HepG2 (cell line): ENCODE data around the gene BCAS1. TPM values are rescaled to one million over a fixed set of nuclear protein-coding genes. Genes with fewer than 3 reads are reported as not detected.

ENCODE experiments used
- ATAC-seq: fragments of 200-7000 bp; cut with Tn5 transposase; 3 replicates; pipeline ENCODE4 v1.9.1; 2020; ENCODE audit warnings: mild to moderate bottlenecking, moderate library complexity
- BruUV-seq: library from RNA; stranded (reverse); fragments of 400-500 nt; replicated peaks from 2 replicates; lab custom pipeline; 2021; lab: Mats Ljungman, UMichigan
- CTCF ChIA-PET: fragments of 300-600 bp; formaldehyde crosslinking; extraction: SDS; loops from one replicate; lab custom pipeline; 2021; ENCODE audit warnings: low total read pairs, inconsistent platforms, low intra/inter-chr PET ratio; lab: Yijun Ruan, JAX
- POLR2A ChIA-PET: fragments of 350-600 bp; sonication (Branson Sonifier 250); formaldehyde crosslinking; loops from one replicate; lab custom pipeline; 2020; ENCODE audit warnings: antibody characterized with exemption, inconsistent platforms; lab: Yijun Ruan, JAX
- DNase-seq: peaks from one replicate; pipeline ENCODE4 v3.0.0-alpha.2; 2015; ENCODE audit warnings: low spot score
- FAIRE-seq: peaks from 3 replicates; lab custom pipeline; 2011; peaks lifted over from hg19 to GRCh38; lab: Jason Lieb, UNC
- H2AFZ ChIP-seq: one replicate; pipeline ENCODE4 v1.6.1; 2011; ENCODE audit warnings: low read length, inconsistent platforms
- H3K27ac ChIP-seq: fragments of 300-600 bp; 3 replicates; pipeline ENCODE4 v1.8.0; 2011; ENCODE audit warnings: mixed run types, mild to moderate bottlenecking, mixed read lengths, low read length, inconsistent platforms; ENCODE audit not compliant: insufficient read depth; ENCODE audit errors: extremely low read length
- H3K27me3 ChIP-seq, 2 experiments: fragments of 200-600 bp in 1 of 2; 2 replicates in 1 of 2; 3 replicates in 1 of 2; pipeline versions ENCODE4 v1.6.0 to v1.8.0; 2011; ENCODE audit warnings: low read length in 2 of 2, mild to moderate bottlenecking in 2 of 2, moderate library complexity in 2 of 2, inconsistent platforms in 1 of 2; ENCODE audit not compliant: insufficient read depth in 2 of 2, control insufficient read depth in 1 of 2
- H3K36me3 ChIP-seq, 2 experiments: fragments of 200-600 bp in 1 of 2; replicated peaks in 1 of 2; 2 replicates in 1 of 2; 3 replicates in 1 of 2; pipeline versions ENCODE4 v1.5.1 to v1.8.0; 2011; ENCODE audit warnings: low read length in 2 of 2, inconsistent platforms in 1 of 2; ENCODE audit not compliant: insufficient read depth in 2 of 2, control insufficient read depth in 1 of 2
- H3K4me1 ChIP-seq: 2 replicates; pipeline ENCODE4 v1.5.1; 2012; ENCODE audit warnings: low read length, inconsistent platforms; ENCODE audit not compliant: insufficient read depth
- H3K4me2 ChIP-seq: 2 replicates; pipeline ENCODE4 v1.6.0; 2011; ENCODE audit warnings: low read depth, low read length, inconsistent platforms
- H3K4me3 ChIP-seq, 3 experiments: fragments of 200-600 bp in 1 of 3; sonication (generic), shearing (Covaris generic) in 1 of 3; replicated peaks in 1 of 3; 2 replicates each; pipeline ENCODE4 v1.5.1; 2011 to 2016; ENCODE audit warnings: low read length in 3 of 3, inconsistent platforms in 2 of 3, low read depth in 2 of 3, mild to moderate bottlenecking in 2 of 3, control low read depth in 1 of 3, mixed read lengths in 1 of 3; ENCODE audit not compliant: insufficient read depth in 1 of 3
- H3K79me2 ChIP-seq: one replicate; pipeline ENCODE4 v1.6.1; 2011; ENCODE audit warnings: low read length, inconsistent platforms; ENCODE audit not compliant: insufficient read depth
- H3K9ac ChIP-seq: 2 replicates; pipeline ENCODE4 v1.6.0; 2011; ENCODE audit warnings: mild to moderate bottlenecking, low read depth, low read length, inconsistent platforms; ENCODE audit not compliant: insufficient read depth
- H3K9me3 ChIP-seq: 2 replicates; pipeline ENCODE4 v1.5.1; 2012; ENCODE audit warnings: mild to moderate bottlenecking, low read length
- H4K20me1 ChIP-seq: 2 replicates; pipeline ENCODE4 v1.6.0; 2011; ENCODE audit warnings: inconsistent platforms, mild to moderate bottlenecking, low read length, moderate library complexity; ENCODE audit not compliant: insufficient read depth
- ARNT ChIP-seq: fragments of 450-650 bp; IDR thresholded peaks from 2 replicates; pipeline ENCODE4 v1.6.1; 2017
- CREB3 ChIP-seq: sonication (generic); formaldehyde crosslinking; IDR thresholded peaks from 2 replicates; pipeline ENCODE4 v1.5.0; 2020; ENCODE audit warnings: missing genetic modification reagents
- GTF2F1 ChIP-seq: fragments of 150-350 bp; IDR thresholded peaks from 2 replicates; pipeline ENCODE4 v1.6.1; 2014; ENCODE audit warnings: low read length
- HOXA9 ChIP-seq: sonication (generic); formaldehyde crosslinking; IDR thresholded peaks from 2 replicates; pipeline ENCODE4 v1.8.1; 2022; ENCODE audit warnings: missing genetic modification reagents, mild to moderate bottlenecking, moderate library complexity, borderline replicate concordance
- TCF7 ChIP-seq: sonication (generic); IDR thresholded peaks from 2 replicates; pipeline ENCODE4 v1.6.1; 2016; ENCODE audit warnings: antibody characterized with exemption, low read depth
- ZSCAN31 ChIP-seq: sonication (generic); formaldehyde crosslinking; IDR thresholded peaks from 2 replicates; pipeline ENCODE4 v1.5.0; 2020; ENCODE audit warnings: low read depth, mild to moderate bottlenecking, missing genetic modification reagents
- WGBS: methylation state at CpG from one replicate; pipeline ENCODE4 v1.1.6; 2017; ENCODE audit warnings: low lambda C conversion rate; 5-methylcytosine and 5-hydroxymethylcytosine counted together
- in situ Hi-C: cut with HindIII; loops from 2 replicates; pipeline ENCODE4 v1.10.0; 2017; ENCODE audit warnings: low pct_unique_long_range_greater_than_20kb; ENCODE audit not compliant: extremely low pct_ligation_motif_present
- intact Hi-C: fragments of 100-400 bp; cut with micrococcal nuclease; formaldehyde crosslinking; loops from one replicate; pipeline ENCODE4 v1.10.0; 2022; ENCODE audit not compliant: unreplicated experiment
- polyA plus RNA-seq, 8 experiments: library from polyadenylated mRNA; depleted of rRNA in 3 of 8; stranded (reverse) in 7 of 8; unstranded in 1 of 8; fragments of >200 nt; fragmentation: Illumina TruSeq in 4 of 8; extraction: Trizol in 4 of 8; gene quantifications; 2 replicates each; pipeline versions ENCODE4 v1.2.1 to v1.2.3, GENCODE V29; 2011 to 2016; ENCODE audit warnings: low read depth in 4 of 8, missing spikeins in 1 of 8, mixed read lengths in 1 of 8; ENCODE audit not compliant: insufficient read depth in 1 of 8
- total RNA-seq, 5 experiments: library from RNA; depleted of rRNA; stranded (reverse); fragments of >200 nt; fragmentation: Illumina TruSeq; extraction: Trizol; gene quantifications; 2 replicates each; pipeline ENCODE4 v1.2.3, GENCODE V29; 2016; ENCODE audit warnings: low read depth in 1 of 5

BCAS1 gene
- total and polyA plus RNA-seq, 2 of the 13 experiments (the other 11 are each of a cell fraction or from before 2014, with no cell fraction given) = 0.55 to 0.91 TPM

- TF ChIP-seq GTF2F1 (no peak), TCF7 (no peak)
These were observed 85.8 kb downstream of the BCAS1 start (continued) for GRCh38 chr20:53984356-53985149.

- no peaks in the 10 kb centered on the region for H3K79me2 ChIP-seq
- no peaks in the 10 kb centered on the region for H4K20me1 ChIP-seq
- no peaks in the 10 kb centered on the region for H3K36me3 ChIP-seq
- FAIRE-seq (no peak), ATAC-seq (no peak), DNase-seq (no peak)
- H3K27me3 ChIP-seq = no peaks in the 10 kb centered on the region
- CTCF ChIA-PET = no interaction called here
- intact Hi-C loops (no loop called here), in situ Hi-C loops (no loop called here)
- POLR2A ChIA-PET = no interaction called here
- H3K4me1 ChIP-seq = no peaks in the 10 kb centered on the region
- WGBS = 40% methylated on average over 3 of the region's 3 CpGs
- H3K4me3 ChIP-seq = no peak overlapping the region
- no peak overlapping the region for H2AFZ ChIP-seq
- H3K9me3 ChIP-seq = no peaks in the 10 kb centered on the region
- TF ChIP-seq CREB3 (CRISPR knock-in tag) = no peak
- TF ChIP-seq ZSCAN31 (CRISPR knock-in tag) = no peak
- no peak for TF ChIP-seq HOXA9
- TF ChIP-seq ARNT = no peak
- no peak overlapping the region for H3K27ac ChIP-seq
- H3K9ac ChIP-seq = no peak overlapping the region
- no peak overlapping the region for H3K4me2 ChIP-seq
- BruUV-seq = no TSS peak
These were observed 87.0 kb downstream of the BCAS1 start for GRCh38 chr20:53983401-53983800.
